ENCODE results near the gene GRIA4. TPM values are rescaled to one million over a fixed set of nuclear protein-coding genes. Genes with fewer than 3 reads are reported as not detected.
"Not testable (repeated sequence)": the region's sequence is repeated elsewhere in the genome, so short reads cannot be mapped to it uniquely, and the experiment has no call there.

GRIA4 gene
- total RNA-seq, 6 donors from 2014 or later, result not detected

DNA sequence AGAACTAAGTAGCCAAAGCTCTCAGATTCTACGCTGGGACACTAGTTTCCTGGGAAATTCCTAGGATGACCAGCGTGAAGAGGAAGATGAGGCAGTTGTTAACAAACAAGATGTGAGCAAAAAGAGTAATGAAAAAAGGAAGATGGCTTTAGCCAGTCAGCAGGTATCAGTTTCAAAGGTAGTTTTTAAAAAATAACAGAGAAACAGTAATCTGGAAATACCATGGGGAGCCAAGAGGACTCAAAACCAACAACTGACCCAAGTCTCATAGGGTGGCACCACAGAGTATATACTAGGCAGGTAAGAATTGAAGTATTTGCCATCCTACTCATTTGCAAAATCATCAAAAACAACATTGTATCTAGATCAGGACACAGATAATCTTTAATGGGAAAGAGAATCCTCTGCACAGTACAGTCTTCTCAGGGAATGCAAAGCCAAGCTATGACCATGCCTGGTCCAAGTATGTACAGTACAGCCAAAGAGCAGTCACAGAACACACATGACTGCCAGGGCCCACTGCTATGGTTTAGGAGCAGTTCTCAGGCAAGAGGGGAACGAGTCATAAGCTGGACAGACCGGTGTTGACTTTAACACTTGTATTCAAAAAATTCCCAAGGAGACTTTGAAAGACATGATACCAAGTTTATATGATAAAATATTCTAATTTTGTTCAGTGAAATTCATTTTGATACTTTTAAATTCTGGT is 391.6 kb downstream of the GRIA4 start:
- TF ChIP-seq, protein P1, sequence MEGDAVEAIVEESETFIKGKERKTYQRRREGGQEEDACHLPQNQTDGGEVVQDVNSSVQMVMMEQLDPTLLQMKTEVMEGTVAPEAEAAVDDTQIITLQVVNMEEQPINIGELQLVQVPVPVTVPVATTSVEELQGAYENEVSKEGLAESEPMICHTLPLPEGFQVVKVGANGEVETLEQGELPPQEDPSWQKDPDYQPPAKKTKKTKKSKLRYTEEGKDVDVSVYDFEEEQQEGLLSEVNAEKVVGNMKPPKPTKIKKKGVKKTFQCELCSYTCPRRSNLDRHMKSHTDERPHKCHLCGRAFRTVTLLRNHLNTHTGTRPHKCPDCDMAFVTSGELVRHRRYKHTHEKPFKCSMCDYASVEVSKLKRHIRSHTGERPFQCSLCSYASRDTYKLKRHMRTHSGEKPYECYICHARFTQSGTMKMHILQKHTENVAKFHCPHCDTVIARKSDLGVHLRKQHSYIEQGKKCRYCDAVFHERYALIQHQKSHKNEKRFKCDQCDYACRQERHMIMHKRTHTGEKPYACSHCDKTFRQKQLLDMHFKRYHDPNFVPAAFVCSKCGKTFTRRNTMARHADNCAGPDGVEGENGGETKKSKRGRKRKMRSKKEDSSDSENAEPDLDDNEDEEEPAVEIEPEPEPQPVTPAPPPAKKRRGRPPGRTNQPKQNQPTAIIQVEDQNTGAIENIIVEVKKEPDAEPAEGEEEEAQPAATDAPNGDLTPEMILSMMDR (IDR thresholded peaks at IDR 0.05), result no peak
- TF ChIP-seq POLR2A (IDR thresholded peaks at IDR 0.05), result no peak
- TF ChIP-seq EP300 (IDR thresholded peaks at IDR 0.05), result no peak
- TF ChIP-seq POLR2AphosphoS5 (IDR thresholded peaks at IDR 0.05), result no peak
- peak in 1 of 2 donors; percentile 26 for ATAC-seq (ENCODE audit: low FRiP score in 2 of 2)
- 88 to 90% methylated on average over 4 of the region's 4 CpGs for WGBS, 2 donors

DNA sequence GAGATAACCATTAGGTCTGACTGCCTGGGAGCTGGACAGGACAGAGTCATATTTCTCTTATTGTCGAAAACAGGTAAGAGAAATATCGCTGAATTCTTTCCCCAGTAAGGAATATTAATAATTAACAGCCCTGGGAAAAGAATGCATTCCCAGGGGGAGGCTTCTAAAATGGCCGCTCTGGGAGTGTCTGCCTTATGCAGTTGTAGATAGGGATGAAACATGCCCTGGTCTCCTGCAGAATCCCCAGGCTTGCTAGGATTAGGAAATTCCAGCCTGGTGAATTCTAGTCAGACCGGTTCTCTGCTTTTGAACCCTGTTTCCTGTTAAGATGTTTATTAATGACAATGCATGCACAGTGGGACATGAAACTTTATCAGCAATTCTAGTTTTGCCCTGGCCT is 393.2 kb downstream of the GRIA4 start:
- not testable (repeated sequence) for H3K9me3 ChIP-seq; H3K4me1 ChIP-seq; DNase-seq; H3K4me3 ChIP-seq; ATAC-seq (ENCODE audit: low FRiP score in 2 of 2); H3K27ac ChIP-seq; H3K27me3 ChIP-seq
- peaks cover 3 to 20% (median 11%) of the 10 kb centered on the region in 4 donors for H3K36me3 ChIP-seq
- 93 to 96% methylated on average over 4 of the region's 4 CpGs for WGBS, 2 donors

More for the DNA sequence above, 391.6 kb downstream of the GRIA4 start:
- no peak overlapping the region for H3K27ac ChIP-seq
- no peak for DNase-seq
- no peaks in the 10 kb centered on the region for H3K4me1 ChIP-seq
- peaks cover 0 to 8% (median 5%) of the 10 kb centered on the region in 4 donors for H3K36me3 ChIP-seq
- H3K4me3 ChIP-seq, result no peak overlapping the region
- no peaks in the 10 kb centered on the region for H3K27me3 ChIP-seq
- peaks cover 0 to 9% (median 4%) of the 10 kb centered on the region in 4 donors for H3K9me3 ChIP-seq

DNA sequence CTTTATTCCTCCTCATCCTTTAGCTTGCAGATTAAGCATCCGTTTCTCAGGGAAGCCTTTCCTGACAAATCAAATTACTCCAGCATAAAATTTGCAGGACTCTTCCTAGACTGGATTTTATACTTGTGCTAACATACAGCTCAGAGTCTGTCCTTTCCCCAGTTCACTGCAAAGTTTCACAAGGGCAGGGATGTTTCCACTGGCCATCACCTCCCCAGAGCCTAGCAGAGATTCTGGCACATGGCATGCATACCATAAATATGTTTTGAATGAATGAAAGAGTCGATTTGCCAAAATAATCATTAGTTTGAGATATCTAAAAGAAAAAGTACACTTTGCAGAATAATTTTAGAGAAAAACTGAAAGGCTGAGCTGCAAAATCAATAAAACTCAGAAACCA is 401.6 kb downstream of the GRIA4 start:
- Histone ChIP-seq H3K4me1 (peaks cover 0 to 7% (median 1%) of the 10 kb centered on the region in 4 donors), H3K36me3 (peaks cover 3 to 48% (median 28%) of the 10 kb centered on the region in 4 donors), H3K27me3 (no peaks in the 10 kb centered on the region), H3K9me3 (no peaks in the 10 kb centered on the region), H3K4me3 (no peak overlapping the region), H3K27ac (no peak overlapping the region)
- no peak for DNase-seq
- ATAC-seq (ENCODE audit: low FRiP score in 2 of 2), result no peak
- TF ChIP-seq POLR2A (IDR thresholded peaks at IDR 0.05) (no peak), POLR2AphosphoS5 (IDR thresholded peaks at IDR 0.05) (no peak), EP300 (IDR thresholded peaks at IDR 0.05) (no peak)
- TF ChIP-seq, protein P1 (IDR thresholded peaks at IDR 0.05), result no peak
- 81 to 84% methylated on average over 2 of the region's 2 CpGs for WGBS, 2 donors

DNA sequence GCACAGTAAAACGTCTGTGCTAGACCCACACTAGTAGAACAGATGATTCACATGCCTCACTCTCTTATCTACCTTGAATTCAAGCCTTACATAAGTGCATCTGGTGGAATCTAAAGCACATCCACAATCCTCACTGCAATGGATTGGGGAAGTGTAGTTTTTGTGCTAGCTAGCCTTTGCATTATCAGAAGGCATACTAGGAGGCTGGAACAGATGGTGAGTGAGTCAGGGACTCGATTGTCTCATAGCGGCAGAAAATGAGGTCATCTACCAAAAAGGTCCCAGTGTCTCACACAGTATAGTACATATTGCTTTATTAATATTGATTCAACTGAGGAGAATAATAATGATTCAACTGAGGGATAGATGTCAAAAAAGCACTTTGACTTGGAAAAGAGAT is 402.9 kb downstream of the GRIA4 start:
- no peak overlapping the region for H3K4me3 ChIP-seq

DNA sequence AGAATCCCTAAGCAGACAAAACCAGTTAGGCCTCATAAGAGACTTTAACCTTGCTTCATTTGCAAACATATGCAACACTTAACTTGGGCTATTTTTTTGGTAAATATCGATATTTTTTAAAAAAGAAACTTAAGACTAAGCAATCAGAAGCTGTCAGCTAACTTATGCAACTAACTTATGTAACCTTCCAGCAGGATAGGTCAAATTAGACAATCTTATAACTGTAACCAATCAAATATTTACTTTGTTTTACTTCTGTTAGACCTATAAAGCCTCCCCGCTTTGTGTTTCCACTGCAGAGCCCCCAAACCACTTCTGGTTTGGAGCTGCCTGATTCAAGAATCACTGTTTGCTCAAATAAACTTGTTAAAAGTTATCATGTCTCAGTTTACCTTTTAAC is 404.2 kb downstream of the GRIA4 start:
- ATAC-seq (ENCODE audit: low FRiP score in 2 of 2) (no peak), DNase-seq (no peak)
- H3K4me1 ChIP-seq, result peaks cover 6 to 21% (median 16%) of the 10 kb centered on the region in 4 donors
- no peak overlapping the region for H3K27ac ChIP-seq
- peaks cover 0 to 25% (median 16%) of the 10 kb centered on the region in 4 donors for H3K36me3 ChIP-seq
- no peak overlapping the region for H3K4me3 ChIP-seq
- no peaks in the 10 kb centered on the region for H3K27me3 ChIP-seq
- H3K9me3 ChIP-seq, result no peaks in the 10 kb centered on the region
- 79 to 81% methylated on average over 2 of the region's 2 CpGs for WGBS, 2 donors
- TF ChIP-seq, protein P1 (IDR thresholded peaks at IDR 0.05), result no peak
- no peak for TF ChIP-seq EP300 (IDR thresholded peaks at IDR 0.05)
- no peak for TF ChIP-seq POLR2AphosphoS5 (IDR thresholded peaks at IDR 0.05)
- no peak for TF ChIP-seq POLR2A (IDR thresholded peaks at IDR 0.05)

More for the DNA sequence above, 402.9 kb downstream of the GRIA4 start:
- 80 to 82% methylated on average over 3 of the region's 3 CpGs for WGBS, 2 donors
- H3K4me1 ChIP-seq, result peaks cover 0 to 9% (median 7%) of the 10 kb centered on the region in 4 donors
- no peak overlapping the region for H3K27ac ChIP-seq
- H3K36me3 ChIP-seq, result peaks cover 0 to 38% (median 23%) of the 10 kb centered on the region in 4 donors
- TF ChIP-seq, protein P1 (IDR thresholded peaks at IDR 0.05), result no peak
- TF ChIP-seq POLR2AphosphoS5 (IDR thresholded peaks at IDR 0.05) (no peak), EP300 (IDR thresholded peaks at IDR 0.05) (no peak), POLR2A (IDR thresholded peaks at IDR 0.05) (no peak)
- no peaks in the 10 kb centered on the region for H3K27me3 ChIP-seq
- no peak for DNase-seq
- peak in 1 of 2 donors; percentile 61 for ATAC-seq (ENCODE audit: low FRiP score in 2 of 2)
- H3K9me3 ChIP-seq, result no peaks in the 10 kb centered on the region

Data from upper lobe of left lung (tissue), 6 donors.